ENCODE measurements around the gene IZUMO4.

IZUMO4 gene

DNA sequence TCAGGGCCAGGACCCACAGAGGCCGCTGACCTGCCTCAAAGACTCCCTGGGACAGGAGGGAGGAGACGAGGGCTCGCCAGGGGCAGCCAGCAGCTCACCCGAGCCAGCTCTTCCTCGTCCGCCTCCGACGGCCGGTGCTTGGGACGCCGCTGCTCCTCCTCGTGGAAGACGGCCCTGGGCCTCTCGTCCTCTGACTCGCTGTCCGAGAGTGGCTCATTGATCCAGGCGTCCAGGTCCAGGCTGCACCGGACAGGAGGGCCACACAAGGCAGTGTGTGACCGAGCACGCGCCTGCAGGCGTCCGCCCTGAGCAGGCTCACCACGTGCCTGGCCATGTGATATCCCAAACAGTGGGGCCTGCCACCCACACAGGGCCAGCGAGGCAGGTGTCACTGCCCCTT lies 19.8 kb downstream of the IZUMO4 start:
- H3K4me3 ChIP-seq (ENCODE audit: low read length), result no peak overlapping the region
- TF ChIP-seq, protein P1, sequence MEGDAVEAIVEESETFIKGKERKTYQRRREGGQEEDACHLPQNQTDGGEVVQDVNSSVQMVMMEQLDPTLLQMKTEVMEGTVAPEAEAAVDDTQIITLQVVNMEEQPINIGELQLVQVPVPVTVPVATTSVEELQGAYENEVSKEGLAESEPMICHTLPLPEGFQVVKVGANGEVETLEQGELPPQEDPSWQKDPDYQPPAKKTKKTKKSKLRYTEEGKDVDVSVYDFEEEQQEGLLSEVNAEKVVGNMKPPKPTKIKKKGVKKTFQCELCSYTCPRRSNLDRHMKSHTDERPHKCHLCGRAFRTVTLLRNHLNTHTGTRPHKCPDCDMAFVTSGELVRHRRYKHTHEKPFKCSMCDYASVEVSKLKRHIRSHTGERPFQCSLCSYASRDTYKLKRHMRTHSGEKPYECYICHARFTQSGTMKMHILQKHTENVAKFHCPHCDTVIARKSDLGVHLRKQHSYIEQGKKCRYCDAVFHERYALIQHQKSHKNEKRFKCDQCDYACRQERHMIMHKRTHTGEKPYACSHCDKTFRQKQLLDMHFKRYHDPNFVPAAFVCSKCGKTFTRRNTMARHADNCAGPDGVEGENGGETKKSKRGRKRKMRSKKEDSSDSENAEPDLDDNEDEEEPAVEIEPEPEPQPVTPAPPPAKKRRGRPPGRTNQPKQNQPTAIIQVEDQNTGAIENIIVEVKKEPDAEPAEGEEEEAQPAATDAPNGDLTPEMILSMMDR (conservative IDR thresholded peaks at IDR 0.05; ENCODE audit: low read depth, low read length), result no peak
- no peak for DNase-seq (ENCODE audit: low read depth)

DNA sequence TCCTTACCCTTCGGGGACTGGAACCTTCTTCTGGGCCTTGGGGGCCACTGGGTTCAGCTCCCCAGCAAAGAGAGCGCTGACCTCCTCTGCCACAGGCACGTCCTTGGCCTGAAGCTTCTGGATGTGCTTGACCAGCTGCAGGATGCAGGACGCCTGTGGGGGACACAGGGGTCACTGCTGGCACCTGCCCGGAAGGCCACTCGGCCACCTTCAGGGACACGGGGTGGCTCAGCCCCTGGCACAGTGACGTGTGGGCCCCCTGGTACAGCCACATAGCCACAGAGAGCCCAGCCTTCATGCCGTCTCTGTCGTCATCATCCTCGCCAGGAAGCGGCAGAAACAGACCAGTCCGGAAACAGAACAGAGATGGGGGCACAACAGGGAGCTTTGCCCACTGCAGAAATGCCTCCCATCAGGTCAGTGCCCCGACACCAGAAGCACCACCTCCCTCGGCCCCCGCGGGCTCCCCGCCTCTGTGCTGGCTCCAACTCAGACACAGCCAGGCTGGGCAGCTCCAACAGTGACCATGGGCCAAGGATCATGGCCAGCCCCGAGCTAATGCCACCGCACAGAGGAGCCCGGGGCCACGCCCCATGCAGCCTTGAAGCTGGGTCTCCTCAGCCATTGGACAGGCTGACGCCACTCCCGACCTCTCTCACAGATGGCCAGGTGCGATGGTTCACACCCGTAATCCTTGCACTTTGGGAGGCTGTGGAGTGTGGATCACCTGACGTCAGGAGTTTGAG lies 20.7 kb downstream of the IZUMO4 start:
- H3K4me3 ChIP-seq (ENCODE audit: low read length), result no peak overlapping the region
- TF ChIP-seq, protein P1 (conservative IDR thresholded peaks at IDR 0.05; ENCODE audit: low read depth, low read length), result no peak
- no peak for DNase-seq (ENCODE audit: low read depth)

DNA sequence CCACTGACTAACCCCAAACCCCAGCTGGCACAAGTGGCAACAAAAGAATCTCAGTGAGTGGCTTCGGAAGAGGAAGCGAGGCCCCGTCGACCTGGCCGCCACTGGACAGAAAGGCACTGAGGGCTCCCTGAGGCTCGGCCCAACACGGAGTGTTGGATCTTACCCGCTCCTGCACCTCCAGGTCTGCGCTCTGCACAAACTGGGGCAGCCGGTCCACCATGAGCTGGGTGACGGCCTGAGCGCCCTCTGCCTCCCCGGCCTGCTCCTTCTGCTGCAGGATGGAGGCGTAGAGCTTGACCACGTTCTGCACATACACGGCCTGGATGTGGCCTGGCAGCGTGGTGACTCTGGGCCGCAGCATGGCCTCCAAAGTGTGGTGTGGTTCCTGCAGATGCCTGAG lies 21.7 kb downstream of the IZUMO4 start:
- no peak overlapping the region for H3K4me3 ChIP-seq (ENCODE audit: low read length)
- TF ChIP-seq, protein P1 (conservative IDR thresholded peaks at IDR 0.05; ENCODE audit: low read depth, low read length), result no peak
- no peak for DNase-seq (ENCODE audit: low read depth)

DNA sequence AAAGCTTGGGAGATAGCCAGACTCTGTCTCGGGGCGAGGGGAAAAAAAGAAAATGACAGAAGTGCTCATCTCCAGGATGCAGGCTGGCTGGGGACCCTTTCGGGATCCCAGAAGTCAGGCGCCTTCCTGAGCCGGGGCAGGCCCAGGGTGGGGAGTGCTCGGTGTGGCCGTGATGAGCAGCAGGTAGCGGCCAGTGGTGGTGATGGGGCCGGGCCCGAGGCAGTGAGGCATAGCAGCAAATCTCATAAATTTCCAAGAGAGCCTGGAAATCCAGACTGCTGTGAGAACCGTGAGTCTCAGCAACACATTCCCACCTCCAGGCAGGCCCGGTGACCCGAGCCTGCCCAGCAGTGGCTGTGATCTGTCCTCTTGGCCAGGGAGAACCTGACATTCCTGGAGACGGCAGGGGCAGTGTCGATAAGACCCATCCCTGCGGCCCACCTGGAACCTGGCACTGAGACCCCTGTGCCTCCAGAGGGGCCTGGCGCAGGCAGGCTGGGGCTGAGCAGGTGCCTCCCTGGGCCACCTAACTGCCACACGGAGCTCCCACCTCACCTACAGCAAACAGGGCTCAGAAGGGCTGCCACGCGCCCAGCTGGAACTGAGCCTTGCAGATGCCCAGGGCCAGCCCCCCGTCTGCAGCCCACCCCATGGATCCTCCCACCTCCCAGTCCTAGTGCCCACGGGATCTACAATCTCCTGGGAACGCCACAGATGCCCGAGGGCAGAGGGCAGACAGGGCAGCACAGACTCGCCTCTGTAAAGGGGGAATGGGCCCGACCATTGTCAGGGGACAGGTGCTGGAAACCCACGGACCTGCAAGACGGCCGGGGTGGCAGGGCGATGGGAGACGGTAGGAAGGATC lies 23.4 kb downstream of the IZUMO4 start:
- no peak for DNase-seq (ENCODE audit: low read depth)
- TF ChIP-seq, protein P1 (conservative IDR thresholded peaks at IDR 0.05; ENCODE audit: low read depth, low read length), result no peak
- no peak overlapping the region for H3K4me3 ChIP-seq (ENCODE audit: low read length)

DNA sequence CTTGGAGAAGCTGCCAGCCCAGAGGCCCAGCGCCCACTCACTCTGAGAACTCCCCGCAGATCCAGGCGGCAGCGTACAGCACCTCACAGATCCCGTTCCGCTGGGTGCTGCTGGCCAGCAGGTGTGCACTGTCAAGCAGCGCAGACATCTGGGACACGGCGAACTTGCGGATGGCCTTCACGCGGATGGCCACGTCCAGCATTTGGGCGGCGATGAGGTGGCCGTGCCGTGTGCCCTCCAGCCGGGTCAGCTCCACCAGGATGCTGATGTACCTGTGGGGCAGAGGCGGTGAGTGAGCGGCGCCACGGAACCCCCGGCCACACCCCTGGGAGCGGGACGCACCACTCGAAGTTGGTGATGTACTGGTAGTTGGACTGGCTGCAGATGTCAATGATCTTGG lies 24.1 kb downstream of the IZUMO4 start:
- TF ChIP-seq, protein P1 (conservative IDR thresholded peaks at IDR 0.05; ENCODE audit: low read depth, low read length), result no peak
- DNase-seq (ENCODE audit: low read depth), result no peak
- H3K4me3 ChIP-seq (ENCODE audit: low read length), result no peak overlapping the region

DNA sequence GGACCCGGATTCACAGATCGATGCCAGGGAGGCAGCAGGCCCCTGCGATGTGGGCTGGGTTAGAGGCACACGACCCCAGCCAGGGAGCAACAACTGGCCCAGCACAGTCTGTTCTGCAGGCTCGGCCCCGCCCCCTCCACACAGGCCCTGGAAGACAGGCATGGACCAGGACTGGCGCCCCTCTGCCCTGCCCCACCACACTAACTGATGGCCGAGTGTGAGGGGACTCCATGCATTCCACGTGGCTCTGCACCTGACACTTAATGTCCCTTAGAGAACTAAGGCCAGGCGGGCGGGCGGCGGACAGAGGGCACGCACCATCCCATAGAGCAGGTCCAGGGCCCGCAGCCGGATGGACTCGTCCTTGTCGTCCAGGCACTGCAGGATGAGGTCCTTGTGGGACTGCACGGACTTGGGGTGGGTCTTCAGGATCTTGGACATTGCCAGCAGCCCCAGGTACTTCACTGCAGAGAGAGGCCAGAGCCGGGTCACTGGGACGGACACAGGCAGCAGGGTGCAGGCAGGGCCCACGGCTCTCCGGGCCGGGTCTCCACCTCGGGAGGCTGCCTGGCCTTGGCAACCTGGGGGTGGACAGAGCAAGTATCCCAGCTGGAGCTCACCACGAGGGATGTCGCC lies 24.8 kb downstream of the IZUMO4 start:
- DNase-seq (ENCODE audit: low read depth), result no peak
- TF ChIP-seq, protein P1 (conservative IDR thresholded peaks at IDR 0.05; ENCODE audit: low read depth, low read length), result no peak
- H3K4me3 ChIP-seq (ENCODE audit: low read length), result no peak overlapping the region

Data from retinal pigment epithelial cell (primary cell).